ENCODE results near the gene MTG2. TPM values are rescaled to one million over a fixed set of nuclear protein-coding genes. Genes with fewer than 3 reads are reported as not detected.

Gene MTG2
- total RNA-seq, 1 experiment from 2014 or later, result 27.9 TPM

DNA sequence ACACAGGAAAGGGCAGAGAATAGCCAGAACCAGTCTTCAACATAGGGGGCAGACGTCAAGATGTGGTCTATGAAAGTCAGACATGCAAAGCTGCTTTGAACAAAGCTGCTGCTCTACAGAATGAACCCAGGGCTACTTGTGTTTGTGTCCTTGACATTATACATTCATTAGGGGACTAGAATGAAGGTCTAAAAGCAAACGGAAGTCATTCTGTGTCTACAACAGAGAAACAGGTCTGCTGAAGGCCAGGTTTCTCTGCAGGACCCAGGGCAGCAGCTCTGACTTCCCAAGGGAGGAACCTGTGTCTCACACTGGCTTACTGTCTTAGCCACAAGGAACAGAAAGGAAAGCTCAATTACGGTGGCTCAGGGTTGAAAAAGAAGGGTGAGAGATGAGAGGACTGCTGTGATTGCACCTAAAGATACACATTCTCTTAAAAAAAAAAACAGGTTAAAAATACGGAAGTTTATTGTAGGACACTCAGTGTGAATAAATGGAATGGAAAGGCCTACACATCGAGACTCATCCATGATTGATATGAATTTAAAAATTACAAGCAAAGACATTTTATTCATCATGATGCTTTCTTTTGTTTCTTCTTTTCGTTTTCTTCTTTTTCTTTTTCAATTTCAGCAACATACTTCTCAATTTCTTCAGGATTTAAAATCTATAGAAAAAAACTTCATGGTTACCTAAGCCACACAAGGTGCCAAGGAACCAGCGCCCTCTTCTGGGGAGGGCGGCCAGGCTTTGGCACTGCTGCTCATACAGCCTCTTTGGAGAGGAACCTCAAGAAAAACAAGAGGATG, 46.3 kb upstream of the MTG2 start:
- no peak overlapping the region for H3K4me3 Mint-ChIP-seq
- ChIA-PET CTCF (interaction anchor here (0.6 to 2.4 kb wide), 5 partner anchors 21 to 140 kb away, joined by 3 to 21 read pairs (median 4); no protein-coding TSS in a partner anchor), POLR2A (interaction anchor here (1.3 kb wide), 1 partner anchor 15 kb away, joined by 3 read pairs; no protein-coding TSS in a partner anchor)
- DNase-seq (ENCODE audit: low spot score), result peak; percentile 74
- ATAC-seq, result peak; percentile 66
- peak overlapping the region; percentile 77 for H3K27ac Mint-ChIP-seq
- no peaks in the 10 kb centered on the region for H3K9me3 Mint-ChIP-seq
- H3K27me3 Mint-ChIP-seq (ENCODE audit: low read depth), result no peaks in the 10 kb centered on the region
- peaks cover 80% of the 10 kb centered on the region for H3K36me3 Mint-ChIP-seq
- TF ChIP-seq GRHL2 (CRISPR knock-in tag; IDR thresholded peaks at IDR 0.05; ENCODE audit: insufficient replicate concordance, severe bottlenecking), result no peak
- TF ChIP-seq TEAD1 (CRISPR knock-in tag; IDR thresholded peaks at IDR 0.05), result no peak
- TF ChIP-seq, protein P1, sequence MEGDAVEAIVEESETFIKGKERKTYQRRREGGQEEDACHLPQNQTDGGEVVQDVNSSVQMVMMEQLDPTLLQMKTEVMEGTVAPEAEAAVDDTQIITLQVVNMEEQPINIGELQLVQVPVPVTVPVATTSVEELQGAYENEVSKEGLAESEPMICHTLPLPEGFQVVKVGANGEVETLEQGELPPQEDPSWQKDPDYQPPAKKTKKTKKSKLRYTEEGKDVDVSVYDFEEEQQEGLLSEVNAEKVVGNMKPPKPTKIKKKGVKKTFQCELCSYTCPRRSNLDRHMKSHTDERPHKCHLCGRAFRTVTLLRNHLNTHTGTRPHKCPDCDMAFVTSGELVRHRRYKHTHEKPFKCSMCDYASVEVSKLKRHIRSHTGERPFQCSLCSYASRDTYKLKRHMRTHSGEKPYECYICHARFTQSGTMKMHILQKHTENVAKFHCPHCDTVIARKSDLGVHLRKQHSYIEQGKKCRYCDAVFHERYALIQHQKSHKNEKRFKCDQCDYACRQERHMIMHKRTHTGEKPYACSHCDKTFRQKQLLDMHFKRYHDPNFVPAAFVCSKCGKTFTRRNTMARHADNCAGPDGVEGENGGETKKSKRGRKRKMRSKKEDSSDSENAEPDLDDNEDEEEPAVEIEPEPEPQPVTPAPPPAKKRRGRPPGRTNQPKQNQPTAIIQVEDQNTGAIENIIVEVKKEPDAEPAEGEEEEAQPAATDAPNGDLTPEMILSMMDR (IDR thresholded peaks at IDR 0.05), result peak; percentile 50
- no peak for TF ChIP-seq RELA (CRISPR knock-in tag; IDR thresholded peaks at IDR 0.05; ENCODE audit: borderline replicate concordance)
- TF ChIP-seq, protein P2, sequence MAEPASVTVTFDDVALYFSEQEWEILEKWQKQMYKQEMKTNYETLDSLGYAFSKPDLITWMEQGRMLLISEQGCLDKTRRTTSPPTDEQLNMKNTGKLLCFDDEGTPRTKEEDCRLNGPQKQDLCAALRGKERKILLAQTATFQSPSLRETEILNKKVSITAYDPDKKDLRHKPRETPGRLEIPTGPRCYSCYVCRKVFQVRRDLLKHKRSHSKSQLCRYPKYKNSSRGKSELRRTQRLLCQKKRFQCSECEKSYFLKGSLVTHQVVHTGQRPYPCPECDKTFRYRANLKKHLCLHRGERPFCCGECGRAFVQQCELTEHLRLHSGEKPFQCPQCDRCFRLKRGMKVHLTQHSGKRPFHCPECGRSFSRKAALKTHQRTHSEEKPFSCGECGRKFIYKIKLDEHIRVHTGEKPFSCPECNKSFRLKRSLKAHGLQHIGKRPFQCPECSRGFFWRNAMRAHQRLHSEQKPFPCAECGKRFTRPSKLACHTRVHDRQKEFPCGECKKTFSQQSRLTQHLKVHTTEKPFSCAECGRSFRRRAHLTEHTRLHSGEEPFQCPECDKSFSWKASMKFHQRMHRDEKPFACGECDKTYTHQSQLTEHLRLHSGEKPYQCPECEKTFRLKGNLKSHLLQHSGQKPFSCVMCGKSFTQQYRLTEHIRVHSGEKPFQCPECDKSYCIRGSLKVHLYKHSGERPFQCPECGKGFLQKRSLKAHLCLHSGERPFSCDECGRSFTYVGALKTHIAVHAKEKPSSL (CRISPR knock-in tag; conservative IDR thresholded peaks at IDR 0.05), result no peak
- peaks cover 3% of the 10 kb centered on the region for H3K4me1 Mint-ChIP-seq

DNA sequence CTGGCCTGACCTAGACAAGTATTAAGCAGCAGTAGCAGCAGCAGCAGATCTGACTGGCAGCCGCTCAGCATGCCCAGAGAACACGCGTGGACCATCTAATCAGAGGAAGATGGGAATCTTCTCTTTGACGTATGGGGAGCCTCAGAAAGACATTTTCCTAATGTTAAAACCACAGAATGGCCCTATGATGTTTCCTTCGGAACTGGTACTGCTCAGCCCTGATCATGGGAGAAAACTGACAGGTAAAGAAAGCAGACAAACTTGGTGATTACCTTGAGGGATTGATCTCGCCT, 45.8 kb upstream of the MTG2 start:
- ChIA-PET POLR2A (no interaction called here), CTCF (interaction anchor here (0.6 to 2.4 kb wide), 3 partner anchors 22 to 141 kb away, joined by 3 to 21 read pairs (median 4); no protein-coding TSS in a partner anchor)
- H3K4me3 Mint-ChIP-seq, result no peak overlapping the region
- H3K36me3 Mint-ChIP-seq, result peaks cover 76% of the 10 kb centered on the region
- no peak for ATAC-seq
- DNase-seq (ENCODE audit: low spot score), result no peak
- peaks cover 9% of the 10 kb centered on the region for H3K4me1 Mint-ChIP-seq
- no peaks in the 10 kb centered on the region for H3K27me3 Mint-ChIP-seq (ENCODE audit: low read depth)
- H3K27ac Mint-ChIP-seq, result peak overlapping the region; percentile 77
- H3K9me3 Mint-ChIP-seq, result no peaks in the 10 kb centered on the region
- no peak for TF ChIP-seq ELF4 (CRISPR knock-in tag; IDR thresholded peaks at IDR 0.05; ENCODE audit: low read depth)
- TF ChIP-seq OVOL2 (CRISPR knock-in tag; IDR thresholded peaks at IDR 0.05; ENCODE audit: borderline replicate concordance), result no peak
- TF ChIP-seq SMAD3 (CRISPR knock-in tag; IDR thresholded peaks at IDR 0.05; ENCODE audit: borderline replicate concordance), result no peak
- TF ChIP-seq ATF1 (CRISPR knock-in tag; IDR thresholded peaks at IDR 0.05), result no peak
- TF ChIP-seq, protein P3, sequence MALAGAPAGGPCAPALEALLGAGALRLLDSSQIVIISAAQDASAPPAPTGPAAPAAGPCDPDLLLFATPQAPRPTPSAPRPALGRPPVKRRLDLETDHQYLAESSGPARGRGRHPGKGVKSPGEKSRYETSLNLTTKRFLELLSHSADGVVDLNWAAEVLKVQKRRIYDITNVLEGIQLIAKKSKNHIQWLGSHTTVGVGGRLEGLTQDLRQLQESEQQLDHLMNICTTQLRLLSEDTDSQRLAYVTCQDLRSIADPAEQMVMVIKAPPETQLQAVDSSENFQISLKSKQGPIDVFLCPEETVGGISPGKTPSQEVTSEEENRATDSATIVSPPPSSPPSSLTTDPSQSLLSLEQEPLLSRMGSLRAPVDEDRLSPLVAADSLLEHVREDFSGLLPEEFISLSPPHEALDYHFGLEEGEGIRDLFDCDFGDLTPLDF (CRISPR knock-in tag; IDR thresholded peaks at IDR 0.05), result no peak
- TF ChIP-seq TP53 (CRISPR knock-in tag; IDR thresholded peaks at IDR 0.05), result no peak
- TF ChIP-seq, protein P4, sequence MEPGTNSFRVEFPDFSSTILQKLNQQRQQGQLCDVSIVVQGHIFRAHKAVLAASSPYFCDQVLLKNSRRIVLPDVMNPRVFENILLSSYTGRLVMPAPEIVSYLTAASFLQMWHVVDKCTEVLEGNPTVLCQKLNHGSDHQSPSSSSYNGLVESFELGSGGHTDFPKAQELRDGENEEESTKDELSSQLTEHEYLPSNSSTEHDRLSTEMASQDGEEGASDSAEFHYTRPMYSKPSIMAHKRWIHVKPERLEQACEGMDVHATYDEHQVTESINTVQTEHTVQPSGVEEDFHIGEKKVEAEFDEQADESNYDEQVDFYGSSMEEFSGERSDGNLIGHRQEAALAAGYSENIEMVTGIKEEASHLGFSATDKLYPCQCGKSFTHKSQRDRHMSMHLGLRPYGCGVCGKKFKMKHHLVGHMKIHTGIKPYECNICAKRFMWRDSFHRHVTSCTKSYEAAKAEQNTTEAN (CRISPR knock-in tag; IDR thresholded peaks at IDR 0.05), result no peak
- no peak for TF ChIP-seq ZNF423 (CRISPR knock-in tag; IDR thresholded peaks at IDR 0.05)
- no peak for TF ChIP-seq CREB1 (CRISPR knock-in tag; IDR thresholded peaks at IDR 0.05)
- no peak for TF ChIP-seq NFYB (CRISPR knock-in tag; conservative IDR thresholded peaks at IDR 0.05; ENCODE audit: low read depth)
- no peak for TF ChIP-seq TEAD4 (CRISPR knock-in tag; IDR thresholded peaks at IDR 0.05)
- TF ChIP-seq, protein P5, sequence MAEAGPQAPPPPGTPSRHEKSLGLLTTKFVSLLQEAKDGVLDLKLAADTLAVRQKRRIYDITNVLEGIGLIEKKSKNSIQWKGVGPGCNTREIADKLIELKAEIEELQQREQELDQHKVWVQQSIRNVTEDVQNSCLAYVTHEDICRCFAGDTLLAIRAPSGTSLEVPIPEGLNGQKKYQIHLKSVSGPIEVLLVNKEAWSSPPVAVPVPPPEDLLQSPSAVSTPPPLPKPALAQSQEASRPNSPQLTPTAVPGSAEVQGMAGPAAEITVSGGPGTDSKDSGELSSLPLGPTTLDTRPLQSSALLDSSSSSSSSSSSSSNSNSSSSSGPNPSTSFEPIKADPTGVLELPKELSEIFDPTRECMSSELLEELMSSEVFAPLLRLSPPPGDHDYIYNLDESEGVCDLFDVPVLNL (CRISPR knock-in tag; IDR thresholded peaks at IDR 0.05; ENCODE audit: borderline replicate concordance, low read depth), result no peak
- TF ChIP-seq, protein P6, sequence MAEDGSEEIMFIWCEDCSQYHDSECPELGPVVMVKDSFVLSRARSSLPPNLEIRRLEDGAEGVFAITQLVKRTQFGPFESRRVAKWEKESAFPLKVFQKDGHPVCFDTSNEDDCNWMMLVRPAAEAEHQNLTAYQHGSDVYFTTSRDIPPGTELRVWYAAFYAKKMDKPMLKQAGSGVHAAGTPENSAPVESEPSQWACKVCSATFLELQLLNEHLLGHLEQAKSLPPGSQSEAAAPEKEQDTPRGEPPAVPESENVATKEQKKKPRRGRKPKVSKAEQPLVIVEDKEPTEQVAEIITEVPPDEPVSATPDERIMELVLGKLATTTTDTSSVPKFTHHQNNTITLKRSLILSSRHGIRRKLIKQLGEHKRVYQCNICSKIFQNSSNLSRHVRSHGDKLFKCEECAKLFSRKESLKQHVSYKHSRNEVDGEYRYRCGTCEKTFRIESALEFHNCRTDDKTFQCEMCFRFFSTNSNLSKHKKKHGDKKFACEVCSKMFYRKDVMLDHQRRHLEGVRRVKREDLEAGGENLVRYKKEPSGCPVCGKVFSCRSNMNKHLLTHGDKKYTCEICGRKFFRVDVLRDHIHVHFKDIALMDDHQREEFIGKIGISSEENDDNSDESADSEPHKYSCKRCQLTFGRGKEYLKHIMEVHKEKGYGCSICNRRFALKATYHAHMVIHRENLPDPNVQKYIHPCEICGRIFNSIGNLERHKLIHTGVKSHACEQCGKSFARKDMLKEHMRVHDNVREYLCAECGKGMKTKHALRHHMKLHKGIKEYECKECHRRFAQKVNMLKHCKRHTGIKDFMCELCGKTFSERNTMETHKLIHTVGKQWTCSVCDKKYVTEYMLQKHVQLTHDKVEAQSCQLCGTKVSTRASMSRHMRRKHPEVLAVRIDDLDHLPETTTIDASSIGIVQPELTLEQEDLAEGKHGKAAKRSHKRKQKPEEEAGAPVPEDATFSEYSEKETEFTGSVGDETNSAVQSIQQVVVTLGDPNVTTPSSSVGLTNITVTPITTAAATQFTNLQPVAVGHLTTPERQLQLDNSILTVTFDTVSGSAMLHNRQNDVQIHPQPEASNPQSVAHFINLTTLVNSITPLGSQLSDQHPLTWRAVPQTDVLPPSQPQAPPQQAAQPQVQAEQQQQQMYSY (CRISPR knock-in tag; IDR thresholded peaks at IDR 0.05), result no peak
- TF ChIP-seq KAT7 (CRISPR knock-in tag; IDR thresholded peaks at IDR 0.05; ENCODE audit: borderline replicate concordance), result no peak
- no peak for TF ChIP-seq GABPB1 (CRISPR knock-in tag; IDR thresholded peaks at IDR 0.05)
- TF ChIP-seq FOXJ3 (CRISPR knock-in tag; IDR thresholded peaks at IDR 0.05; ENCODE audit: borderline replicate concordance), result no peak
- TF ChIP-seq ZNF671 (CRISPR knock-in tag; IDR thresholded peaks at IDR 0.05), result no peak

Data from WTC11 (cell line).